Measurements from ENCODE around the gene SIL1. TPM values are rescaled to one million over a fixed set of nuclear protein-coding genes. Genes with fewer than 3 reads are reported as not detected.

SIL1 gene
- total and polyA plus RNA-seq, 2 donors (not counting 3 experiments of a cell fraction or from before 2014, with no cell fraction given): 47.6 to 67.2 TPM

GRCh38 chr5:139077899-139078298 lies 120.3 kb downstream of the SIL1 start:
- CTCF ChIA-PET: no interaction called here
- Histone ChIP-seq H3K27ac (ENCODE audit: insufficient read depth, low read depth, low read length) (no peak overlapping the region), H3K9ac (replicated peaks; ENCODE audit: extremely low read depth, insufficient read depth, low read length) (no peak overlapping the region), H4K20me1 (replicated peaks; ENCODE audit: control insufficient read depth, extremely low read depth, insufficient read depth, low read length) (no peaks in the 10 kb centered on the region), H3K79me2 (ENCODE audit: control insufficient read depth, insufficient read depth, low read length) (no peaks in the 10 kb centered on the region), H3K9me3 (replicated peaks; ENCODE audit: control insufficient read depth, insufficient read depth, low read length) (no peaks in the 10 kb centered on the region), H3K4me2 (ENCODE audit: insufficient read depth, low read length) (no peak overlapping the region), H2AFZ (ENCODE audit: low read depth, low read length) (no peak overlapping the region), H3K9me1 (replicated peaks; ENCODE audit: control insufficient read depth, extremely low read depth, insufficient read depth, low read length) (no peaks in the 10 kb centered on the region), H3K4me1 (ENCODE audit: control insufficient read depth, extremely low read depth, insufficient read depth, low read length) (no peaks in the 10 kb centered on the region), H3K4me3 (replicated peaks in 1 of 3; ENCODE audit: insufficient read depth in 1 of 3, low read depth in 1 of 3, low read length in 3 of 3) (no peak overlapping the region), H3K36me3 (ENCODE audit: control insufficient read depth in 2 of 2, extremely low read depth in 1 of 2, insufficient read depth in 2 of 2, low read length in 2 of 2) (no peaks in the 10 kb centered on the region), H3K27me3 (ENCODE audit: control insufficient read depth in 2 of 2, insufficient read depth in 2 of 2, low read length in 2 of 2) (no peaks in the 10 kb centered on the region)
- dilution Hi-C loops (cut with MboI; ENCODE audit: extremely low pct_ligation_motif_present, low sequenced_read_pairs) (no loop called here), intact Hi-C loops (cut with micrococcal nuclease) (no loop called here)
- POLR2A ChIA-PET: no interaction called here
- DNase-seq (ENCODE audit: low read depth, low spot score): no peak
- FAIRE-seq: no peak
- BruUV-seq (replicated peaks): no TSS peak
- no peak for TF ChIP-seq MYC (IDR thresholded peaks at IDR 0.05; ENCODE audit: low read depth, low read length)
- TF ChIP-seq, protein P1, sequence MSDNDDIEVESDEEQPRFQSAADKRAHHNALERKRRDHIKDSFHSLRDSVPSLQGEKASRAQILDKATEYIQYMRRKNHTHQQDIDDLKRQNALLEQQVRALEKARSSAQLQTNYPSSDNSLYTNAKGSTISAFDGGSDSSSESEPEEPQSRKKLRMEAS (IDR thresholded peaks at IDR 0.05; ENCODE audit: insufficient read depth, insufficient read length): no peak
- TF ChIP-seq, protein P2, sequence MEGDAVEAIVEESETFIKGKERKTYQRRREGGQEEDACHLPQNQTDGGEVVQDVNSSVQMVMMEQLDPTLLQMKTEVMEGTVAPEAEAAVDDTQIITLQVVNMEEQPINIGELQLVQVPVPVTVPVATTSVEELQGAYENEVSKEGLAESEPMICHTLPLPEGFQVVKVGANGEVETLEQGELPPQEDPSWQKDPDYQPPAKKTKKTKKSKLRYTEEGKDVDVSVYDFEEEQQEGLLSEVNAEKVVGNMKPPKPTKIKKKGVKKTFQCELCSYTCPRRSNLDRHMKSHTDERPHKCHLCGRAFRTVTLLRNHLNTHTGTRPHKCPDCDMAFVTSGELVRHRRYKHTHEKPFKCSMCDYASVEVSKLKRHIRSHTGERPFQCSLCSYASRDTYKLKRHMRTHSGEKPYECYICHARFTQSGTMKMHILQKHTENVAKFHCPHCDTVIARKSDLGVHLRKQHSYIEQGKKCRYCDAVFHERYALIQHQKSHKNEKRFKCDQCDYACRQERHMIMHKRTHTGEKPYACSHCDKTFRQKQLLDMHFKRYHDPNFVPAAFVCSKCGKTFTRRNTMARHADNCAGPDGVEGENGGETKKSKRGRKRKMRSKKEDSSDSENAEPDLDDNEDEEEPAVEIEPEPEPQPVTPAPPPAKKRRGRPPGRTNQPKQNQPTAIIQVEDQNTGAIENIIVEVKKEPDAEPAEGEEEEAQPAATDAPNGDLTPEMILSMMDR (IDR thresholded peaks at IDR 0.05; ENCODE audit: extremely low read depth in 1 of 2, insufficient read depth in 1 of 2, low read depth in 1 of 2, low read length in 2 of 2): no peak
- no peak for TF ChIP-seq POLR2AphosphoS5 (IDR thresholded peaks at IDR 0.05; ENCODE audit: insufficient read depth, low read depth, low read length)
- TF ChIP-seq JUN (IDR thresholded peaks at IDR 0.05; ENCODE audit: borderline replicate concordance, insufficient read depth, insufficient read length, low read depth): no peak
- no peak for TF ChIP-seq GATA2 (IDR thresholded peaks at IDR 0.05; ENCODE audit: insufficient read depth, insufficient read length, low read depth, low read length)
- no peak for TF ChIP-seq EZH2 (IDR thresholded peaks at IDR 0.05; ENCODE audit: borderline replicate concordance, low read depth, low read length, severe bottlenecking)
- no peak for TF ChIP-seq FOS (IDR thresholded peaks at IDR 0.05; ENCODE audit: borderline replicate concordance, insufficient read depth, low read length)
